Measurements from ENCODE around the gene KRT7.

Gene KRT7

GRCh38 chr12:52293926-52294325, 60.9 kb downstream of the KRT7 start:
- Histone ChIP-seq H3K4me3 (no peak overlapping the region), H3K27ac (no peak overlapping the region)
- no peak for TF ChIP-seq CTCF (IDR thresholded peaks at IDR 0.05)
- peak; percentile 35 for DNase-seq (ENCODE audit: low spot score)

GRCh38 chr12:52294803-52295202, 61.8 kb downstream of the KRT7 start:
- TF ChIP-seq CTCF (IDR thresholded peaks at IDR 0.05), result no peak
- no peak overlapping the region for H3K27ac ChIP-seq
- DNase-seq (ENCODE audit: low spot score), result no peak
- H3K4me3 ChIP-seq, result no peak overlapping the region

- H3K4me3 ChIP-seq, result no peak overlapping the region
- no peak for TF ChIP-seq CTCF (IDR thresholded peaks at IDR 0.05)
- DNase-seq (ENCODE audit: low spot score), result peak; percentile 22
- no peak overlapping the region for H3K27ac ChIP-seq
Observed at GRCh38 chr12:52295663-52296062, 62.6 kb downstream of the KRT7 start.

GRCh38 chr12:52296572-52297215, 63.7 kb downstream of the KRT7 start:
- peak; percentile 40 for DNase-seq (ENCODE audit: low spot score)
- TF ChIP-seq CTCF (IDR thresholded peaks at IDR 0.05), result no peak
- Histone ChIP-seq H3K4me3 (no peak overlapping the region), H3K27ac (no peak overlapping the region)

Data from coronary artery (tissue), 2 donors.